Neural cell (in vitro differentiated cells): Measurements from ENCODE around the gene SWT1. TPM values are rescaled to one million over a fixed set of nuclear protein-coding genes. Genes with fewer than 3 reads are reported as not detected.
"Not testable (repeated sequence)": the region's sequence is repeated elsewhere in the genome, so short reads cannot be mapped to it uniquely, and the experiment has no call there.

Experiments used
- H2AFZ ChIP-seq: fragments of 200-600, 300-800 bp; sonication (generic), shearing (Covaris generic); 2 replicates; pipeline ENCODE4 v1.6.0; 2014; ENCODE audit warnings: low read depth, mild to moderate bottlenecking, antibody characterized with exemption, low read length, moderate library complexity
- H3F3A ChIP-seq: fragments of 200-600 bp; shearing (Covaris generic); 2 replicates; pipeline ENCODE4 v1.6.1; 2016; ENCODE audit warnings: mild to moderate bottlenecking, moderate library complexity, mixed read lengths, antibody characterized with exemption, low read length; ENCODE audit not compliant: insufficient read depth, poor library complexity, severe bottlenecking
- H3K27ac ChIP-seq: fragments of 200-600, 300-800 bp; sonication (generic), shearing (Covaris generic); 2 replicates; pipeline ENCODE4 v1.5.1; 2014; ENCODE audit warnings: mild to moderate bottlenecking, low read length, moderate library complexity
- H3K27me3 ChIP-seq: fragments of 300-800, 200-600 bp; sonication (generic), shearing (Covaris generic); 2 replicates; pipeline ENCODE4 v1.6.0; 2014; ENCODE audit warnings: mild to moderate bottlenecking, low read depth, low read length, moderate library complexity; ENCODE audit not compliant: insufficient read depth
- H3K36me3 ChIP-seq: fragments of 300-800, 200-600 bp; sonication (generic), shearing (Covaris generic); 2 replicates; pipeline ENCODE4 v1.5.1; 2014; ENCODE audit warnings: mild to moderate bottlenecking, antibody characterized with exemption, low read length, moderate library complexity; ENCODE audit not compliant: insufficient read depth
- H3K4me2 ChIP-seq: fragments of 300-800, 200-600 bp; sonication (generic), shearing (Covaris generic); 2 replicates; pipeline ENCODE4 v1.6.0; 2014; ENCODE audit warnings: mild to moderate bottlenecking, low read length
- H3K4me3 ChIP-seq: fragments of 300-800, 200-600 bp; sonication (generic), shearing (Covaris generic); 2 replicates; pipeline ENCODE4 v1.5.1; 2014; ENCODE audit warnings: mild to moderate bottlenecking, low read length, moderate library complexity
- H3K79me2 ChIP-seq: fragments of 200-600 bp; shearing (Covaris generic); replicated peaks from 2 replicates; pipeline ENCODE4 v1.6.0; 2014; ENCODE audit warnings: mild to moderate bottlenecking, low read length, moderate library complexity; ENCODE audit not compliant: insufficient read depth
- H3K9ac ChIP-seq: fragments of 300-800, 200-600 bp; sonication (generic), shearing (Covaris generic); 2 replicates; pipeline ENCODE4 v1.6.1; 2016; ENCODE audit warnings: mild to moderate bottlenecking, low read length, mixed read lengths
- H3K9me2 ChIP-seq: fragments of 200-600 bp; shearing (Covaris generic); 2 replicates; pipeline ENCODE4 v1.6.1; 2016; ENCODE audit warnings: mild to moderate bottlenecking, low read length, mixed read lengths; ENCODE audit not compliant: insufficient read depth
- H3K9me3 ChIP-seq: fragments of 200-600, 300-800 bp; sonication (generic), shearing (Covaris generic); 2 replicates; pipeline ENCODE4 v1.6.1; 2016; ENCODE audit warnings: mild to moderate bottlenecking, mixed run types, low read length, moderate library complexity, mixed read lengths
- H4K20me1 ChIP-seq: fragments of 200-600 bp; shearing (Covaris generic); 2 replicates; pipeline ENCODE4 v1.6.1; 2016; ENCODE audit warnings: mild to moderate bottlenecking, mixed run types; ENCODE audit not compliant: insufficient read depth
- EP300 ChIP-seq: fragments of 450-650 bp; conservative IDR thresholded peaks from 2 replicates; pipeline ENCODE4 v1.6.1; 2014; ENCODE audit warnings: antibody characterized with exemption, mild to moderate bottlenecking, moderate library complexity; ENCODE audit not compliant: poor library complexity, severe bottlenecking
- EZH2 ChIP-seq: fragments of 200-600, 300-800 bp; shearing (Covaris generic), sonication (generic); IDR thresholded peaks from 2 replicates; pipeline ENCODE4 v1.6.1; 2014; ENCODE audit warnings: antibody characterized with exemption, low read length, borderline replicate concordance, mild to moderate bottlenecking; ENCODE audit not compliant: insufficient read depth, poor library complexity, severe bottlenecking
- MXI1 ChIP-seq: fragments of 450-650 bp; conservative IDR thresholded peaks from 2 replicates; pipeline ENCODE4 v1.6.1; 2014; ENCODE audit warnings: antibody characterized with exemption, mild to moderate bottlenecking; ENCODE audit not compliant: poor library complexity, severe bottlenecking
- POLR2AphosphoS5 ChIP-seq: IDR thresholded peaks from 2 replicates; pipeline ENCODE4 v1.6.1; 2012
- RAD21 ChIP-seq: fragments of 450-650 bp; conservative IDR thresholded peaks from 2 replicates; pipeline ENCODE4 v1.6.1; 2014; ENCODE audit warnings: antibody characterized with exemption, mild to moderate bottlenecking, moderate library complexity
- SMC3 ChIP-seq: fragments of 450-650 bp; conservative IDR thresholded peaks from 2 replicates; pipeline ENCODE4 v1.6.1; 2014; ENCODE audit warnings: antibody characterized with exemption, mild to moderate bottlenecking, moderate library complexity; ENCODE audit not compliant: poor library complexity
- TAF1 ChIP-seq: IDR thresholded peaks from 2 replicates; pipeline ENCODE4 v1.6.1; 2012; ENCODE audit warnings: low read depth
- polyA plus RNA-seq: library from polyadenylated mRNA; depleted of rRNA; stranded (reverse); fragments of >200 nt; gene quantifications from 2 replicates; pipeline ENCODE4 v1.2.3, GENCODE V29; 2014
- TF ChIP-seq, protein P1 (sequence below): fragments of 450-650 bp; IDR thresholded peaks from 2 replicates; pipeline ENCODE4 v1.5.1; 2014; ENCODE audit warnings: antibody characterized with exemption, mild to moderate bottlenecking, moderate library complexity; ENCODE audit not compliant: poor library complexity, severe bottlenecking
- TF ChIP-seq, protein P2 (sequence below): IDR thresholded peaks from 2 replicates; pipeline ENCODE4 v1.6.1; 2012; ENCODE audit warnings: borderline replicate concordance

The SWT1 gene
- polyA plus RNA-seq, 1 donor from 2014 or later: 9.3 TPM

DNA sequence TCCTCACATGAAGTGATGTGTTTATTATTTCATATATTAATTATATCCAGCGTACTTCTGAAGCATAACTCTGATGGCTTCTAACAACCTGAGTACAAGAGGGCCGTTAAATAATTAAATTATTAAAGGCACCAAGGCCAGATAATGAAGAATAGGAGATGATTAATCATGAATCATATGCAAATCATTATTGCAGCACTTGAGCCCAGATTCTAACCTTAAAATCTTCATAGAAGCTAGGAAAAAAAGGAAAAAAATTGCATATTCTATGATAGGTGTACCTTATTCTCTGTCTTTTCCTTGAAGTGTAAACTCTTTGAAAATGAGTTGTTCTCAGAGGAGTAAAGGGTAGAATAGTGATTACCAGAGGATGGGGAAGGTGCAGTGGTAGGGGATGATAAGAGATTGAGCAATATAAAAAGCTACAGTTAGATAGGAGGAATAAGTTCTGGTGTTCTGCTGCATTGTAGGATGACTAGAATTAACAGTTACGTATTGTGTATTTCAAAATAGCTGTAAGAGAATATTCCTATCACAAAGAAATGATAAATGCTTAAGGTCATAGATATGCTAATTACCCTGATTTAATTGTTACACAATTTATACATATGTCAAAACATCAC is 51.1 kb downstream of the SWT1 start (continued):
- TF ChIP-seq, protein P1, sequence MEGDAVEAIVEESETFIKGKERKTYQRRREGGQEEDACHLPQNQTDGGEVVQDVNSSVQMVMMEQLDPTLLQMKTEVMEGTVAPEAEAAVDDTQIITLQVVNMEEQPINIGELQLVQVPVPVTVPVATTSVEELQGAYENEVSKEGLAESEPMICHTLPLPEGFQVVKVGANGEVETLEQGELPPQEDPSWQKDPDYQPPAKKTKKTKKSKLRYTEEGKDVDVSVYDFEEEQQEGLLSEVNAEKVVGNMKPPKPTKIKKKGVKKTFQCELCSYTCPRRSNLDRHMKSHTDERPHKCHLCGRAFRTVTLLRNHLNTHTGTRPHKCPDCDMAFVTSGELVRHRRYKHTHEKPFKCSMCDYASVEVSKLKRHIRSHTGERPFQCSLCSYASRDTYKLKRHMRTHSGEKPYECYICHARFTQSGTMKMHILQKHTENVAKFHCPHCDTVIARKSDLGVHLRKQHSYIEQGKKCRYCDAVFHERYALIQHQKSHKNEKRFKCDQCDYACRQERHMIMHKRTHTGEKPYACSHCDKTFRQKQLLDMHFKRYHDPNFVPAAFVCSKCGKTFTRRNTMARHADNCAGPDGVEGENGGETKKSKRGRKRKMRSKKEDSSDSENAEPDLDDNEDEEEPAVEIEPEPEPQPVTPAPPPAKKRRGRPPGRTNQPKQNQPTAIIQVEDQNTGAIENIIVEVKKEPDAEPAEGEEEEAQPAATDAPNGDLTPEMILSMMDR: no peak

DNA sequence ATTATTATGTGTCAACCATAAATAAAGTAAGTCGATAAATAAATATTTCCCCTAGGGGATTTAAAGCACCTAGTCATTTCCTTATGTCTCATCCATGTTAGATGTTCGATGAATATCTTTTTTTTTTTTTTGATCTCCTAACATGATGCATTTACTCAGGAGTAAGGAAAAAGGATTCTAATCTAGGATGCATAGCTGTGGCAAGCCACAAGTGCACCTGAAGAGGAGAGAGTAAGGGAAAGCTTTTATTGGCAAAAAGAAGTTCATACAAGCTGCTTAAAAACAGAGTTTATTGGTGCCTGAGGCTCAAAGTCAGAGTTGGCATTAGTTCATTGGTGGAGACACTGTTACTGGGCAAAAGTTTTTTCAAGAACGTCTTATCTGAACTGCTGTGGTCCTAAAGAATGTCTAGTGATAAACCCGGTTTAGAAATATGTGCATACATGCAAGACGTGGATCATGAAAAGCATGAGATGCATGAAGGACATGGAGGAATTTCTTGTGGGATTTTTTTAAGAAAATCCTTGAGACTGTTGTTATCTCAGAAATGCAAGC is 51.7 kb downstream of the SWT1 start:
- no peak overlapping the region for H3K4me3 ChIP-seq
- H3K4me2 ChIP-seq: no peak overlapping the region
- H3K27me3 ChIP-seq: no peaks in the 10 kb centered on the region
- H3K27ac ChIP-seq: no peak overlapping the region
- no peak overlapping the region for H3K9ac ChIP-seq
- no peaks in the 10 kb centered on the region for H3K36me3 ChIP-seq
- H3K9me2 ChIP-seq: no peaks in the 10 kb centered on the region
- H2AFZ ChIP-seq: no peak overlapping the region
- H3K9me3 ChIP-seq: no peaks in the 10 kb centered on the region
- TF ChIP-seq POLR2AphosphoS5 (no peak), EZH2 (no peak), RAD21 (no peak), SMC3 (no peak), TAF1 (no peak), MXI1 (no peak), EP300 (no peak)
- TF ChIP-seq, protein P1: no peak
- TF ChIP-seq, protein P2, sequence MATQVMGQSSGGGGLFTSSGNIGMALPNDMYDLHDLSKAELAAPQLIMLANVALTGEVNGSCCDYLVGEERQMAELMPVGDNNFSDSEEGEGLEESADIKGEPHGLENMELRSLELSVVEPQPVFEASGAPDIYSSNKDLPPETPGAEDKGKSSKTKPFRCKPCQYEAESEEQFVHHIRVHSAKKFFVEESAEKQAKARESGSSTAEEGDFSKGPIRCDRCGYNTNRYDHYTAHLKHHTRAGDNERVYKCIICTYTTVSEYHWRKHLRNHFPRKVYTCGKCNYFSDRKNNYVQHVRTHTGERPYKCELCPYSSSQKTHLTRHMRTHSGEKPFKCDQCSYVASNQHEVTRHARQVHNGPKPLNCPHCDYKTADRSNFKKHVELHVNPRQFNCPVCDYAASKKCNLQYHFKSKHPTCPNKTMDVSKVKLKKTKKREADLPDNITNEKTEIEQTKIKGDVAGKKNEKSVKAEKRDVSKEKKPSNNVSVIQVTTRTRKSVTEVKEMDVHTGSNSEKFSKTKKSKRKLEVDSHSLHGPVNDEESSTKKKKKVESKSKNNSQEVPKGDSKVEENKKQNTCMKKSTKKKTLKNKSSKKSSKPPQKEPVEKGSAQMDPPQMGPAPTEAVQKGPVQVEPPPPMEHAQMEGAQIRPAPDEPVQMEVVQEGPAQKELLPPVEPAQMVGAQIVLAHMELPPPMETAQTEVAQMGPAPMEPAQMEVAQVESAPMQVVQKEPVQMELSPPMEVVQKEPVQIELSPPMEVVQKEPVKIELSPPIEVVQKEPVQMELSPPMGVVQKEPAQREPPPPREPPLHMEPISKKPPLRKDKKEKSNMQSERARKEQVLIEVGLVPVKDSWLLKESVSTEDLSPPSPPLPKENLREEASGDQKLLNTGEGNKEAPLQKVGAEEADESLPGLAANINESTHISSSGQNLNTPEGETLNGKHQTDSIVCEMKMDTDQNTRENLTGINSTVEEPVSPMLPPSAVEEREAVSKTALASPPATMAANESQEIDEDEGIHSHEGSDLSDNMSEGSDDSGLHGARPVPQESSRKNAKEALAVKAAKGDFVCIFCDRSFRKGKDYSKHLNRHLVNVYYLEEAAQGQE: no peak
- no peaks in the 10 kb centered on the region for H3K79me2 ChIP-seq
- no peaks in the 10 kb centered on the region for H3F3A ChIP-seq
- no peaks in the 10 kb centered on the region for H4K20me1 ChIP-seq

DNA sequence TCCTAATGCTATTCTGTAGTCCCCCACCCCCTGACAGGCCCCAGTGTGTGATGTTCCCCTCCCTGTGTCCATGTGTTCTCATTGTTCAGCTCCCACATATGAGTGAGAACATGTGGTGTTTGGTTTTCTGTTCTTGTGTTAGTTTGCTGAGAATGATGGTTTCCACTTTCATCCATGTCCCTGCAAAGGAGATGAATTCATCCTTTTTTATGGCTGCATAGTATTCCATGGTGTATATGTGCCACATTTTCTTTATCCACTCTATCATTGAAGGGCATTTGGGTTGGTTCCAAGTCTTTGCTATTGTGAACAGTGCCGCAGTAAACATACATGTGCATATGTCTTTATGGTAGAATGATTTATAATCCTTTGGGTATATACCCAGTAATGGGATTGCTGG is 52.4 kb downstream of the SWT1 start:
- H3K4me2 ChIP-seq: not testable (repeated sequence)

More for the DNA sequence above, 52.4 kb downstream of the SWT1 start:
- H3K4me3 ChIP-seq, H3K27ac ChIP-seq, H3K9me3 ChIP-seq, H3K36me3 ChIP-seq, H3K79me2 ChIP-seq, H3K27me3 ChIP-seq, H3F3A ChIP-seq, H3K9me2 ChIP-seq, H4K20me1 ChIP-seq, H2AFZ ChIP-seq, H3K9ac ChIP-seq: not testable (repeated sequence)
